ENCODE data around the gene IER3. TPM values are rescaled to one million over a fixed set of nuclear protein-coding genes. Genes with fewer than 3 reads are reported as not detected.

The IER3 gene
- total RNA-seq, 2 donors from 2014 or later: 102 to 136 TPM

DNA sequence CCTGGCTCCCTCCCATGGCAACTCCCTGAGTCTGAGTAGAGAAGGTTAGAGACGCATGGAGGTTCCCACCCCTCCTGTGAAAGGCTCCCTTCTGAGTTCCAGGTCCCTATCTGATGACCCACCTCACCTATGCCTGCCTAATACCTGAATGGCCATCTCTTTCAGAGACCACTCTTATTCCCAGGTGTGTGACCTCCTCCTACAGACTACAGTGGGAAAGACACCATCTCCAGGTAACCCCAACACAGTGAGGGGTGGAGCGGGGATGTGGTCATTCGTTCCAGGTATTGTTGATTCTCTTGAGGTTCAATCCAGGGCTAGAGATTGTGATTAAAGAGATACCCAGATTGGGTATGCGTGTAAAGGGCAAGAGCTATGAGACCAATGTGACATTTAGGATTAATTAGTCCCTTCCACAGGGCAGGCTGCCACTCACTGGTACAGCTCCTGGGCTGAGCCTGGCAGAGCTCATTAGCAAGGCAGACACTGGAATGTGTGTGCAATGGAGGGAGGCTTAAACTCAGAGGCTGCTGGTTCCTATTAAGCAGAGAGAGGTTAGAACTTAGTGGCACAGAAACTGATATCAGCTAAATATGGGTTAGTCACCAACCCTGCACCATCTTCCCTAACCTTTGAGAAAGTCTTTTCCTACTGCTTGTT lies 46.5 kb upstream of the IER3 start:
- WGBS, 2 experiments (ENCODE audit: insufficient coverage in 1 of 2, insufficient read length in 1 of 2): 74 to 91% methylated on average over 4 of the region's 4 CpGs
- peak; percentile 77 for DNase-seq
- peaks cover 45% of the 10 kb centered on the region for H3K27me3 Mint-ChIP-seq (ENCODE audit: insufficient read depth)
- H3K9me3 ChIP-seq (ENCODE audit: control insufficient read depth, low read length): no peaks in the 10 kb centered on the region
- H3K27me3 ChIP-seq (ENCODE audit: control insufficient read depth, insufficient read depth, low read length, poor library complexity, severe bottlenecking): peaks cover 21% of the 10 kb centered on the region
- no peaks in the 10 kb centered on the region for H3K4me1 ChIP-seq (ENCODE audit: control insufficient read depth, insufficient read depth, low read length)
- H3K4me1 Mint-ChIP-seq: peaks cover 18% of the 10 kb centered on the region
- H3K9ac ChIP-seq (ENCODE audit: extremely low read depth, low read length, poor library complexity, severe bottlenecking): no peak overlapping the region
- H3K27ac ChIP-seq (ENCODE audit: low read depth, low read length): no peak overlapping the region
- no peak overlapping the region for H3K4me3 ChIP-seq (ENCODE audit: low read length)
- H3K4me3 Mint-ChIP-seq: no peak overlapping the region
- H3K9me3 Mint-ChIP-seq: no peaks in the 10 kb centered on the region
- no peaks in the 10 kb centered on the region for H3K36me3 Mint-ChIP-seq (ENCODE audit: low read depth)
- H3K27ac Mint-ChIP-seq: no peak overlapping the region
- no peaks in the 10 kb centered on the region for H3K36me3 ChIP-seq (ENCODE audit: control insufficient read depth, insufficient read depth, low read length)
- TF ChIP-seq, protein P1, sequence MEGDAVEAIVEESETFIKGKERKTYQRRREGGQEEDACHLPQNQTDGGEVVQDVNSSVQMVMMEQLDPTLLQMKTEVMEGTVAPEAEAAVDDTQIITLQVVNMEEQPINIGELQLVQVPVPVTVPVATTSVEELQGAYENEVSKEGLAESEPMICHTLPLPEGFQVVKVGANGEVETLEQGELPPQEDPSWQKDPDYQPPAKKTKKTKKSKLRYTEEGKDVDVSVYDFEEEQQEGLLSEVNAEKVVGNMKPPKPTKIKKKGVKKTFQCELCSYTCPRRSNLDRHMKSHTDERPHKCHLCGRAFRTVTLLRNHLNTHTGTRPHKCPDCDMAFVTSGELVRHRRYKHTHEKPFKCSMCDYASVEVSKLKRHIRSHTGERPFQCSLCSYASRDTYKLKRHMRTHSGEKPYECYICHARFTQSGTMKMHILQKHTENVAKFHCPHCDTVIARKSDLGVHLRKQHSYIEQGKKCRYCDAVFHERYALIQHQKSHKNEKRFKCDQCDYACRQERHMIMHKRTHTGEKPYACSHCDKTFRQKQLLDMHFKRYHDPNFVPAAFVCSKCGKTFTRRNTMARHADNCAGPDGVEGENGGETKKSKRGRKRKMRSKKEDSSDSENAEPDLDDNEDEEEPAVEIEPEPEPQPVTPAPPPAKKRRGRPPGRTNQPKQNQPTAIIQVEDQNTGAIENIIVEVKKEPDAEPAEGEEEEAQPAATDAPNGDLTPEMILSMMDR (conservative IDR thresholded peaks at IDR 0.05): peak; percentile 57

DNA sequence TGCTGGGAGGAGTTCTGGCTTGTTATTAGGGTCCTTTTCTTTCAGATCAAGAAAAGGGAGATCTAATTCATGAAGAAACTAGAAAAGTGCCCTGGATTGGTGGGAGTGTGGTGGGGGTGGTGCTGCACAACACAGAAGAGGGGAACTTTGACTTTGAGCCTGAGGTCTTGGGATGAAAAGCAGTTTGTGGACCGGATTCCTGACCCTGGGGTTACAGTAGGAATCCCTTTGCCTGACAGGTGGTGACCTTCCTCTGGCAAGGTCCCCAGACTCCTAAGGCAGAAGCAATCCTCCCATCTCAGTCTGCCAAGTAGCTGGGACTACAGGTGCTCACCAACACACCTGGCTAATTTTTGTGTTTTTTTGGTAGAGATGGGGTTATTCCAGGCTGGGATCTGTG lies 45.3 kb upstream of the IER3 start:
- no peak overlapping the region for H3K9ac ChIP-seq (ENCODE audit: extremely low read depth, low read length, poor library complexity, severe bottlenecking)
- H3K9me3 ChIP-seq (ENCODE audit: control insufficient read depth, low read length): no peaks in the 10 kb centered on the region
- Mint-ChIP-seq H3K9me3 (no peaks in the 10 kb centered on the region), H3K4me3 (no peak overlapping the region), H3K36me3 (ENCODE audit: low read depth) (no peaks in the 10 kb centered on the region), H3K4me1 (peaks cover 18% of the 10 kb centered on the region), H3K27me3 (ENCODE audit: insufficient read depth) (peaks cover 38% of the 10 kb centered on the region), H3K27ac (no peak overlapping the region)
- peaks cover 21% of the 10 kb centered on the region for H3K27me3 ChIP-seq (ENCODE audit: control insufficient read depth, insufficient read depth, low read length, poor library complexity, severe bottlenecking)
- no peaks in the 10 kb centered on the region for H3K4me1 ChIP-seq (ENCODE audit: control insufficient read depth, insufficient read depth, low read length)
- no peak overlapping the region for H3K27ac ChIP-seq (ENCODE audit: low read depth, low read length)
- WGBS, 2 experiments (ENCODE audit: insufficient coverage in 1 of 2, insufficient read length in 1 of 2): 93% methylated on average over 1 of the region's 1 CpG; no CpG with 5 or more reads in 1 of the 2 experiments
- no peak overlapping the region for H3K4me3 ChIP-seq (ENCODE audit: low read length)
- H3K36me3 ChIP-seq (ENCODE audit: control insufficient read depth, insufficient read depth, low read length): no peaks in the 10 kb centered on the region
- TF ChIP-seq, protein P1 (conservative IDR thresholded peaks at IDR 0.05): no peak
- DNase-seq: no peak

DNA sequence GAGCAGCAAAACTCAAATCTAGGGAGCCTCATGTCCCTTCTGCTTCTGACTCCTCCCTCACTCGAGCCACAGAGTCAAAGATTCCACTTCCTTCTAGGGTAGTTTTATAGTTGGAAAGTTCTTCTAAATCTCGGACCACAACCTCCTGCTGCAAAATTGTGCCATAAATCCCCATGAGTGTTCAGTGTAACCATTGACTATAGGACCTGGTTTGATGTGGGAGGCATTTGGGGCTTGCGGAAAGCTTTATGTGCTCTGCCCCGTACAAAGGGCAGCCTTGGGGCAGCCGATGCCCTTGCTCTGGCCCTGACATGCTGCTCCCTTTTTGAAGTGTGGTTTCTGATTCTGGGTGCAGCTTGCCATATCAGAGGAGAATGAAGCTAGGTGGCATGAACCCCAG lies 43.6 kb upstream of the IER3 start:
- no peak for DNase-seq
- peaks cover 38% of the 10 kb centered on the region for H3K27me3 Mint-ChIP-seq (ENCODE audit: insufficient read depth)
- H3K27ac Mint-ChIP-seq: no peak overlapping the region
- no peaks in the 10 kb centered on the region for H3K36me3 Mint-ChIP-seq (ENCODE audit: low read depth)
- Histone ChIP-seq H3K4me3 (ENCODE audit: low read length) (no peak overlapping the region), H3K27ac (ENCODE audit: low read depth, low read length) (no peak overlapping the region), H3K9me3 (ENCODE audit: control insufficient read depth, low read length) (no peaks in the 10 kb centered on the region), H3K4me1 (ENCODE audit: control insufficient read depth, insufficient read depth, low read length) (no peaks in the 10 kb centered on the region), H3K27me3 (ENCODE audit: control insufficient read depth, insufficient read depth, low read length, poor library complexity, severe bottlenecking) (peaks cover 21% of the 10 kb centered on the region), H3K36me3 (ENCODE audit: control insufficient read depth, insufficient read depth, low read length) (no peaks in the 10 kb centered on the region), H3K9ac (ENCODE audit: extremely low read depth, low read length, poor library complexity, severe bottlenecking) (no peak overlapping the region)
- WGBS, 2 experiments (ENCODE audit: insufficient coverage in 1 of 2, insufficient read length in 1 of 2): 90 to 95% methylated on average over 2 to 5 of the region's 5 CpGs
- peaks cover 18% of the 10 kb centered on the region for H3K4me1 Mint-ChIP-seq
- no peaks in the 10 kb centered on the region for H3K9me3 Mint-ChIP-seq
- TF ChIP-seq, protein P1 (conservative IDR thresholded peaks at IDR 0.05): no peak
- H3K4me3 Mint-ChIP-seq: no peak overlapping the region

Data from endodermal cell (in vitro differentiated cells).